Caco-2 (cell line): ENCODE results near the gene ABL1. TPM values are rescaled to one million over a fixed set of nuclear protein-coding genes. Genes with fewer than 3 reads are reported as not detected.

Experiments used
- BruUV-seq: library from RNA; stranded (reverse); fragments of 400-500 nt; replicated peaks from 2 replicates; lab custom pipeline; 2021; lab: Mats Ljungman, UMichigan
- CTCF ChIA-PET: fragments of 300-600 bp; sonication (Branson Sonifier 250); formaldehyde crosslinking; loops from one replicate; lab custom pipeline; 2022; ENCODE audit warnings: antibody characterized with exemption; lab: Charles Lee
- POLR2A ChIA-PET: fragments of 300-600 bp; sonication (Branson Sonifier 250); formaldehyde crosslinking; loops from one replicate; lab custom pipeline; 2022; ENCODE audit warnings: antibody characterized with exemption; lab: Charles Lee
- DNase-seq, 2 experiments: peaks; one replicate each; pipeline versions ENCODE4 v3.0.0 to v3.0.0-alpha.2; 2020 to 2022
- H3K27me3 ChIP-seq: replicated peaks from 2 replicates; pipeline ENCODE4 v1.6.0; 2011; ENCODE audit warnings: low read length; ENCODE audit not compliant: control insufficient read depth, insufficient read depth
- H3K36me3 ChIP-seq: 2 replicates; pipeline ENCODE4 v1.5.1; 2011; ENCODE audit warnings: low read length; ENCODE audit not compliant: control insufficient read depth, insufficient read depth
- H3K4me1 ChIP-seq: fragments of 250-450 bp; sonication (Bioruptor Pico); 2 replicates; pipeline ENCODE4 v1.5.1; 2020; ENCODE audit warnings: mild to moderate bottlenecking
- H3K4me3 ChIP-seq: 2 replicates; pipeline ENCODE4 v1.5.1; 2011; ENCODE audit warnings: low read depth, mild to moderate bottlenecking, control low read depth, low read length
- H3K9me3 ChIP-seq: fragments of 250-450 bp; sonication (Bioruptor Pico); 2 replicates; pipeline ENCODE4 v1.5.1; 2020; ENCODE audit warnings: mild to moderate bottlenecking, moderate library complexity
- H3K27ac Mint-ChIP-seq: one replicate; pipeline ENCODE4 v1.8.0; 2022; ENCODE audit warnings: mixed read lengths; ENCODE audit not compliant: unreplicated experiment
- H3K27me3 Mint-ChIP-seq: one replicate; pipeline ENCODE4 v1.8.0; 2022; ENCODE audit warnings: mixed read lengths; ENCODE audit not compliant: insufficient read depth, unreplicated experiment
- H3K36me3 Mint-ChIP-seq: one replicate; pipeline ENCODE4 v1.8.0; 2022; ENCODE audit warnings: mild to moderate bottlenecking, mixed read lengths; ENCODE audit not compliant: insufficient read depth, unreplicated experiment
- H3K4me1 Mint-ChIP-seq: one replicate; pipeline ENCODE4 v1.8.0; 2022; ENCODE audit warnings: low read depth, mixed read lengths; ENCODE audit not compliant: unreplicated experiment
- H3K4me3 Mint-ChIP-seq: one replicate; pipeline ENCODE4 v1.8.0; 2022; ENCODE audit warnings: mild to moderate bottlenecking, moderate library complexity, mixed read lengths; ENCODE audit not compliant: unreplicated experiment
- H3K9me3 Mint-ChIP-seq: one replicate; pipeline ENCODE4 v1.8.0; 2022; ENCODE audit warnings: mixed read lengths; ENCODE audit not compliant: unreplicated experiment
- CTCF ChIP-seq, 2 experiments: fragments of 200-600 bp in 1 of 2; IDR thresholded peaks; 1 replicate in 1 of 2; 2 replicates in 1 of 2; pipeline versions ENCODE4 v1.5.1 to v1.8.0; 2011 to 2022; ENCODE audit warnings: antibody characterized with exemption in 1 of 2, control low read depth in 1 of 2, inconsistent platforms in 1 of 2, low read depth in 1 of 2, low read length in 1 of 2, mild to moderate bottlenecking in 1 of 2, moderate library complexity in 1 of 2; ENCODE audit not compliant: insufficient read depth in 1 of 2, severe bottlenecking in 1 of 2, unreplicated experiment in 1 of 2
- intact Hi-C: fragments of 100-400 bp; cut with micrococcal nuclease; formaldehyde crosslinking; loops from one replicate; pipeline ENCODE4 v1.10.0; 2022; ENCODE audit not compliant: unreplicated experiment
- total RNA-seq: library from RNA; stranded (reverse); gene quantifications from 2 replicates; pipeline ENCODE4 v1.2.3, GENCODE V29; 2022

Gene ABL1
- total RNA-seq, 1 experiment from 2014 or later, result 55.2 TPM

- Histone ChIP-seq H3K9me3 (no peaks in the 10 kb centered on the region), H3K36me3 (peaks cover 8% of the 10 kb centered on the region), H3K4me3 (no peak overlapping the region), H3K4me1 (peaks cover 6% of the 10 kb centered on the region), H3K27me3 (no peaks in the 10 kb centered on the region)
- no peak for DNase-seq
- BruUV-seq, result no TSS peak
- no peaks in the 10 kb centered on the region for H3K9me3 Mint-ChIP-seq
- TF ChIP-seq CTCF (IDR thresholded peaks at IDR 0.05; ENCODE audit: insufficient read depth in 1 of 2, low read depth in 1 of 2, low read length in 1 of 2, severe bottlenecking in 1 of 2, unreplicated experiment in 1 of 2), result no peak
- no peak overlapping the region for H3K27ac Mint-ChIP-seq
- H3K36me3 Mint-ChIP-seq, result peaks cover 51% of the 10 kb centered on the region
- intact Hi-C loops, result no loop called here
- ChIA-PET POLR2A (no interaction called here), CTCF (interaction anchor here (1.1 kb wide), 1 partner anchor 23 kb away, joined by 5 read pairs; no protein-coding TSS in a partner anchor)
- no peaks in the 10 kb centered on the region for H3K27me3 Mint-ChIP-seq
- no peak overlapping the region for H3K4me3 Mint-ChIP-seq
- no peaks in the 10 kb centered on the region for H3K4me1 Mint-ChIP-seq
Measured at GRCh38 chr9:130867556-130867955, 32.5 kb downstream of the ABL1 start.

- BruUV-seq, result no TSS peak
- TF ChIP-seq CTCF (IDR thresholded peaks at IDR 0.05; ENCODE audit: insufficient read depth in 1 of 2, low read depth in 1 of 2, low read length in 1 of 2, severe bottlenecking in 1 of 2, unreplicated experiment in 1 of 2), result no peak
- Mint-ChIP-seq H3K4me1 (no peaks in the 10 kb centered on the region), H3K27ac (no peak overlapping the region), H3K27me3 (no peaks in the 10 kb centered on the region), H3K4me3 (no peak overlapping the region), H3K36me3 (peaks cover 58% of the 10 kb centered on the region), H3K9me3 (no peaks in the 10 kb centered on the region)
- H3K4me3 ChIP-seq, result no peak overlapping the region
- CTCF ChIA-PET, result no interaction called here
- H3K9me3 ChIP-seq, result no peaks in the 10 kb centered on the region
- no peak for DNase-seq
- H3K36me3 ChIP-seq, result peaks cover 8% of the 10 kb centered on the region
- no peaks in the 10 kb centered on the region for H3K27me3 ChIP-seq
- H3K4me1 ChIP-seq, result peaks cover 3% of the 10 kb centered on the region
- POLR2A ChIA-PET, result no interaction called here
- intact Hi-C loops, result no loop called here
Measured at GRCh38 chr9:130868230-130868629, 33.2 kb downstream of the ABL1 start.

GRCh38 chr9:130869250-130869649 is 34.2 kb downstream of the ABL1 start:
- POLR2A ChIA-PET, result no interaction called here
- CTCF ChIA-PET, result interaction anchor here (0.6 to 1.5 kb wide), 3 partner anchors 129 to 1301 kb away, joined by 3 to 9 read pairs (median 3); no protein-coding TSS in a partner anchor
- intact Hi-C loops, result no loop called here
- Mint-ChIP-seq H3K9me3 (no peaks in the 10 kb centered on the region), H3K4me1 (no peaks in the 10 kb centered on the region), H3K27me3 (no peaks in the 10 kb centered on the region), H3K36me3 (peaks cover 60% of the 10 kb centered on the region), H3K4me3 (no peak overlapping the region), H3K27ac (no peak overlapping the region)
- no peaks in the 10 kb centered on the region for H3K27me3 ChIP-seq
- BruUV-seq, result no TSS peak
- no peaks in the 10 kb centered on the region for H3K9me3 ChIP-seq
- H3K4me3 ChIP-seq, result no peak overlapping the region
- no peak for DNase-seq
- TF ChIP-seq CTCF (IDR thresholded peaks at IDR 0.05; ENCODE audit: insufficient read depth in 1 of 2, low read depth in 1 of 2, low read length in 1 of 2, severe bottlenecking in 1 of 2, unreplicated experiment in 1 of 2), result no peak
- no peaks in the 10 kb centered on the region for H3K4me1 ChIP-seq
- H3K36me3 ChIP-seq, result peaks cover 8% of the 10 kb centered on the region
